GM06990 (cell line): ENCODE data around the gene WASF2.
A peak's percentile ranks its signal among the peaks of the same experiment; 100 is the strongest.

Experiments used
- DNase-seq: peaks from one replicate; pipeline ENCODE4 v3.0.0-alpha.2; 2011; ENCODE audit not compliant: insufficient read length; ENCODE audit errors: extremely low read depth
- H3K27me3 ChIP-seq: replicated peaks from 2 replicates; pipeline ENCODE4 v1.6.0; 2011; ENCODE audit warnings: low read length; ENCODE audit not compliant: control insufficient read depth, insufficient read depth
- H3K36me3 ChIP-seq: 2 replicates; pipeline ENCODE4 v1.5.1; 2011; ENCODE audit warnings: low read length; ENCODE audit not compliant: control insufficient read depth, insufficient read depth
- H3K4me3 ChIP-seq: replicated peaks from 2 replicates; pipeline ENCODE4 v1.5.1; 2011; ENCODE audit warnings: low read depth, mild to moderate bottlenecking, control low read depth, low read length
- TF ChIP-seq, protein P1 (sequence below): IDR thresholded peaks from 2 replicates; pipeline ENCODE4 v1.5.1; 2011; ENCODE audit warnings: low read length, control low read depth, mild to moderate bottlenecking, inconsistent platforms; ENCODE audit not compliant: insufficient read depth, poor library complexity, severe bottlenecking

The WASF2 gene

DNA sequence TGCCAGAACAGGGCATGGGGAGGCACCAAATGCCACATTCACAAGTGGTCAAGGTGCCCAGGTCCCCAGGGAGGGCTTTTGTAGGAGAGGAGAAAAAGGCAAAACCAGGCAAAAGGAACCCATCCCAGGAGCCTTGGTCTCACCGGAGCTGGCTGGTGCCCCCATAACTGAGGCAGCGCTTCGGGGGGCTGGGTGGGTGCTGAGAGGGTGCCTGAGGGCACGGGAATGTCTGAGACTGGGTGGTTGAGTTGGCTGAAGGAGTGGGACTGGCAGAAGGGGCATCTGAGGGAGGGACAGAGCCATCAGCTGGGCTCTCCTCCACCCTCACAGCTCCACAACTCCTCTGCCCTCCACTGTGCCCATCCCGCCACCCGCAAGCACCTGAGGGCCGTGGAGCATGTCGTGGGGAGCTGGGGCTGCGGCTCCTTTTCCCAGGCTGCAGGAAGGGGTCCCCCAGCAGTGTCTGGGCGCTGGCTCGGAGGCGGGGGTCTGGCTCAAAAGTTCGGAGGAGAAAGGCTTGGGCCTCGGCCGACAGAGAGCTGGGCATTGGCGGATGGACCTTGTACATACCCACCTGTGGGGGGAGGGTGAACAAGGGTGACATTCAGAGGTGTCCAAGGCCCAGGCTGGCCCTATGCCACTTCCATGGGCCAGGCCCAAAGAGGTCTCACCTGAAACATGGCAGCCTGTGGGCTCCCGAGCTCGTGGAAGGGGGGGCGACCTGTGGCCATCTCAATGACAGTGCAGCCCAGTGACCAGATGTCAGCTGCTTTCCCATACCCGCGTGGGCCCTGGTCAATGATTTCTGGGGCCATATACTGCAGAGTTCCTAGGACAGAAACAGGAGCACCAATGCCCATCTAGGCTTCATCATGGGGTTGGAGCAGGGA is 131.7 kb downstream of the WASF2 start:
- DNase-seq: no peak
- no peaks in the 10 kb centered on the region for H3K27me3 ChIP-seq
- no peak overlapping the region for H3K4me3 ChIP-seq
- TF ChIP-seq, protein P1, sequence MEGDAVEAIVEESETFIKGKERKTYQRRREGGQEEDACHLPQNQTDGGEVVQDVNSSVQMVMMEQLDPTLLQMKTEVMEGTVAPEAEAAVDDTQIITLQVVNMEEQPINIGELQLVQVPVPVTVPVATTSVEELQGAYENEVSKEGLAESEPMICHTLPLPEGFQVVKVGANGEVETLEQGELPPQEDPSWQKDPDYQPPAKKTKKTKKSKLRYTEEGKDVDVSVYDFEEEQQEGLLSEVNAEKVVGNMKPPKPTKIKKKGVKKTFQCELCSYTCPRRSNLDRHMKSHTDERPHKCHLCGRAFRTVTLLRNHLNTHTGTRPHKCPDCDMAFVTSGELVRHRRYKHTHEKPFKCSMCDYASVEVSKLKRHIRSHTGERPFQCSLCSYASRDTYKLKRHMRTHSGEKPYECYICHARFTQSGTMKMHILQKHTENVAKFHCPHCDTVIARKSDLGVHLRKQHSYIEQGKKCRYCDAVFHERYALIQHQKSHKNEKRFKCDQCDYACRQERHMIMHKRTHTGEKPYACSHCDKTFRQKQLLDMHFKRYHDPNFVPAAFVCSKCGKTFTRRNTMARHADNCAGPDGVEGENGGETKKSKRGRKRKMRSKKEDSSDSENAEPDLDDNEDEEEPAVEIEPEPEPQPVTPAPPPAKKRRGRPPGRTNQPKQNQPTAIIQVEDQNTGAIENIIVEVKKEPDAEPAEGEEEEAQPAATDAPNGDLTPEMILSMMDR: no peak
- no peaks in the 10 kb centered on the region for H3K36me3 ChIP-seq

DNA sequence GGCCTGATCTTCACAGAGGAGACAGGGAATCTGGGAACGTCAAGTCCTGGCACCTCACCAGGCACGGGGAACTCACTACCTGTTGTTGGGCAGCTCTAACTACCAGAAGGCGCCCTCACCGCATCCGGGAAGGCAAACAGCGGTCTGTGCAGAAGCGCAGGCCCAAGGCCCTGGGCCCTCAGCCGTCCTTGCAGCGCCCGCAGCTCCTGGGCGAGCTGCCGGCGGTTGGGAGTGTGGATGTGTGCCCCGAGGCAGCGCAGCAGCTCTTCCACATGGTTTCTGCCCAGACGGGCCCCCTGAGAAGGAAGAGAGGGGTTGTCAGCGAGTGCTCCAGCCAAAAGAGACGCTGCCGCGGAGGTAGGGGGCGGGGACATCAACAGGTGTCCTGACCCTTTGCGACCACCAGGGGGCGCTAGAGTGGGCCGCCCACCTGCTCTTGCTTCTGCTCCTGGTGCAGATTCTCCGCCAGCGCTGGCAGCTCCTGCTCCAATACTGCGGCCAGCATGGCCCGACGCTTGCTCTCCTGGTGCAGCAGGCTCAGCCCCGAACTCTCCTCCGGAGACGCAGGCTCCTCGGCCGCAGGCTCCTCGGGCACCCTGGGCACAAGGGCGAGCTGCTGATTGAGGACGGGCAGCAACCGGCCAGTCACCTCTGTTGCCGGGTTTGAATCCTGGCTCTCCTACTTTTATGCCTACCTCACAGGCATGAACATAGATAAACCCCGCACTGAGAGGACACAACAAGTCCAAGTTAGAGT is 132.5 kb downstream of the WASF2 start:
- Histone ChIP-seq H3K4me3 (peak overlapping the region; percentile 50), H3K27me3 (no peaks in the 10 kb centered on the region), H3K36me3 (no peaks in the 10 kb centered on the region; the same call in 1 of the 2 replicates)
- peak; percentile 80 for DNase-seq
- TF ChIP-seq, protein P1: peak; percentile 97

DNA sequence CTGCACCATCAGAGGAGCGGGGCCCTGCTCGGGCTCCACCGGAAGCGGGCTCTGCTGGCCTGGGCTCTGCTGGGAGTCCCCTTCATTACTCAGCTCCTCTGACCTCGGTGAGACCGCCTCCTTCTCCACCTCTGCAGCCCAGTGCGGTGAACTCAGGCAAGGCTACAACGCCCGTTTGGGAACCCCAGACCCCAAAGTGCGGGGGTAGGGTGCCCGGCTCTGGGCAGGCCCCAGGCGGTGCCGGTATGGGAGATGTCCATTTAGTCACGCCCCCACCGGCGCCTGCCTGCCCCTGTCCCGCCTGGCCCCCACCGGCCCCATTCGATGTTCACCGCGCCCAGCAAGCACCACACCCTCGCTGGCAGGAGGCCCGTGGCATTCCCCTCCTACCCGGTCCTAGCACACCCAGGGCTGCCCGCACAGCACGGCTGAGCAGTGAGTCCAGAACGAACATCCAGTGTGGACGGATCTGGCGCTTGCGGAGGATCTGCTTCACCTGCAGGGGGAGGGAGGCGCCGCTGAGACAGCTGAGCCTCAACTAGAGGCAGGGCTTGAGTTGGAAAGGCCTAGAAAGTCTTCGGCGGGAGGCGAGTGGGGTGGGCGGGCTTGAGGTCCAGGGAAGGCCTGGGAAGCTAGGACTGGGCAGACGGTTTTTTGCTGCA is 133.2 kb downstream of the WASF2 start:
- no peaks in the 10 kb centered on the region; the same call in 1 of the 2 replicates for H3K36me3 ChIP-seq
- no peak for DNase-seq
- TF ChIP-seq, protein P1: no peak
- H3K4me3 ChIP-seq: peak overlapping the region; percentile 50
- no peaks in the 10 kb centered on the region for H3K27me3 ChIP-seq

DNA sequence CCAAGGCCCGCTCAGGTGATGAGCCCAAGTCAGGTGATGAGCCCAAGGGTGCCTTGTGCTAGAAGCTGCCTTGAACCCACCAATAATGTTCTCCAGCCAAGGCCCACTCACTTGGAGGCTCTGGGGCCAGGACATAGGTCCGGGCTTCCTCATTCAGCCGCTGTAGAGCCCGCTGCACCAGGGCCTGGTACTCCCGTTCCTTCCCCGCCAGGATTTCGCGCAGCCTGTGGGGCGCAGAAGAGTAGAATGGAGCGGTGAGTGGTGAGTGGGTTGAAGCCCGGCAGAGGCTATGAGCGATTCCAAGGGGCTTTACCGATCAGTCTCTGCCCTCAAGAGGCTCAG is 133.7 kb downstream of the WASF2 start:
- TF ChIP-seq, protein P1: no peak
- Histone ChIP-seq H3K27me3 (no peaks in the 10 kb centered on the region), H3K4me3 (peak overlapping the region; percentile 50), H3K36me3 (no peaks in the 10 kb centered on the region; the same call in none of the 2 replicates)
- DNase-seq: no peak

DNA sequence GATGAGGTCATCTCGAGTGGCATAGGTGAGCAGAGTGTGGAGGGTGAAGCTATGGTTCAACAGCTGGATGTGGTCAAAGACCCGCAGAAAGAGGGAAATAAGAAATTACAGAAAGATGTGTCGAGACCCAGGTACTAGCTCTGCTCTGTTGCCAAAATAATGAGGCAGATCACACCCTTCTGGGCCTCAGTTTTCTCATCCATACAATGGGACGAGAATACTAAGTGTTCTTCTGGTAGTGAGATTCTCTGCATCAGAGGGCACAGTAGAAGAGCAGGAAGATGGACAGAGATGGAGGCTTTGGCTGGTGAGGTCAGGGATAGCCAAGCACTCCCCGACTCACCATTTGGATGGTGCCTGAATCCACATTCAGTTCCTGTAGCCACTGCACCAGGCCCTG is 134.3 kb downstream of the WASF2 start:
- no peak for DNase-seq
- H3K4me3 ChIP-seq: no peak overlapping the region; the same call in 1 of the 2 replicates
- H3K27me3 ChIP-seq: no peaks in the 10 kb centered on the region
- no peaks in the 10 kb centered on the region; the same call in none of the 2 replicates for H3K36me3 ChIP-seq
- TF ChIP-seq, protein P1: no peak
